GM19468 (cell line): Measurements from ENCODE around the gene SEPTIN12.

Source experiments
- ATAC-seq: cut with Tn5 transposase; IDR thresholded peaks from one replicate; pipeline ENCODE4 v1.9.1; 2021; ENCODE audit warnings: mild to moderate bottlenecking, moderate library complexity, moderate number of reproducible peaks; ENCODE audit not compliant: unreplicated experiment; ENCODE audit errors: extremely low read depth

SEPTIN12 gene

DNA sequence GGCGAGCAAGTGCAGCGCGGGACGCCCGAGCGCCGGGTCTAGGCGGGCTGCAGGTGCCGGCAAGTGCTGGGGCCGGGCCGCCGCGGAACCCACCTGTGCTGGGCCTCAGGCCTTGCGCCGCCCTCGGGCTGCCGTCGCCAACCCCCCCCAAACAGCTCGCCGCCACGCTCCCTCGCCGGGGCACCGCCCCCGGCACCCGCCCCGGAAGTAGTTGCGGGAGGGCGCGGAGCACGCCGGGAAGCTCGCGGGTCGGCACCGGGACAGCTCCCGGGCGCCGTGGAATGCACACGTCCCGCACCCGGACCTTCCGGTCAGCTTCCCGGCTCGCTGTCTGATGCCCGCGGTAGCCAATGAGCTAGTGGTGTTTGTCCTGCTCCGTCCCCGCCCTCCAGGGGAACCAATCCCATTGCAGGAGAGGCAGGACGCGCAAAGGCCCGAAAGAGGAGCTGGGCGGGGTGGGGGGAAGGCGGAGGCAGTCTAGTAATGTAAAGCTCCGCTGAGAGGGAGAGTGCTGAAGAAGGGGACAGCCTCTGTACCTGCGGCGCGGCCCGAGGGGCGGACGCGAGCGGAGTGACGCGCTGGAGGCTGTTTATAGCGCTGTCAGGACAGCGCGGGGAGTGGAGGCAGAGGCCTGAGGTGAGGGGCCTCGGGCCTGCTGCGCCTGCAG, 53.9 kb downstream of the SEPTIN12 start, which contains the start of the genes ANKS3 and DNAAF8:
ANKS3 (minus strand) TSS at position 209 of the 667 bp plus-strand sequence. CDS start 4,122 bp downstream, outside the sequence.
DNAAF8 (plus strand) TSS at position 475 of the 667 bp plus-strand sequence. CDS start 1,978 bp downstream, outside the sequence.
- ATAC-seq = peak; percentile 54

DNA sequence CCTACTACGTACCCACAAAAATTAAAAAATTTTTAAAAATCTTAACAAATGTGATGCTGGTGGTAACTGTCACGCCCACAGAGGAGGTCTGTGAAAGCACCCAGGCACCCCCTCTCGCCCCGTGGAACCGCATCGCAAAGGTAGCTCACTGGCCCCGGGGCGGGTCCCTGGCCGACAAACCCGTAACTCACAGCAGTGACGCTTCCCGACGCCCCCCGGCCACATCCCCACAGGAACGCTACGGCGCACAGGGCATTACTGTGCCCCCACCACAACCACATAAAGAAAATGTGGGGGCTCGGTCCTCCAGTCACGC, 54.4 kb downstream of the SEPTIN12 start:
- no peak for ATAC-seq

DNA sequence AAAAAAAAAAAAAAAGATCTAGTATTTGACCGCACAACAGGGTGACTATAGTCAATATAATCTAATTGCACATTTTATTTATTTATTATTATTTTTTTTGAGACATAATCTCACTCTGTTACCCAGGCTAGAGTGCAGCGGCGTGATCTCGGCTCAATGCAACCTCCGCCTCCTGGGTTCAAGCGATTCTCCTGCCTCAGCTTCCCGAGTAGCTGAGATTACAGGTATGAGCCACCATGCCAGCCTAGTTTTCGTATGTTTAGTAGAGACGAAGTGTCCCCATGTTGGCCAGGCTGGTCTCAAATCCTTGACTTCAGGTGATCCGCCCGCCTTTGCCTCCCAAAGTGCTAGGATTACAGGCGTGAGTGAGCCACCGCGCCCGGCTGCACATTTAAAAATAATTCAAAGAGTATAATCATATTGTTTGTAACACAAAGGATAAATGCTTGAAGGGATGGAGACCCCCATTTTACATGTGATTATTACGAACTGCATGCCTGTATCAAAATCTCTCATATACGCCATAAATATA, 54.9 kb downstream of the SEPTIN12 start:
- no peak for ATAC-seq

DNA sequence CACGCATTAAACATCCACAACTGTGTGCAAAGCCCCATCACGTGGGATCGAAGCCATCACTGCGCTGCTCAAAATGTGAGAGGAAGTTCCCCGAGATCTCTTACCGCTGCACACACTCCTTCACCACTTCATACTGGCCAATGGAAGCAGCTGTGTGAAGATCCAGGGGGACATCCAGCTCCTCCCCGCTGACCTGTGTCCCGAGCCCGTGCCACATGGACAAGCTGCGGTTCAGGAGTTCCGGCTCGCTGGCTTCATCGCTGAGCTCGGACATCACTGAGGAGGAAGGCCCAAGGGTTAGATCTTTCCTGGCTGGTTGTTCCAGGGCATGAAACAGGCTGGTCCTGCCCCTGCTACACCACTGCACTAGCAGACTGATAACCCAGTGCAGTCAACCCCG, 58.3 kb downstream of the SEPTIN12 start:
- ATAC-seq = no peak

DNA sequence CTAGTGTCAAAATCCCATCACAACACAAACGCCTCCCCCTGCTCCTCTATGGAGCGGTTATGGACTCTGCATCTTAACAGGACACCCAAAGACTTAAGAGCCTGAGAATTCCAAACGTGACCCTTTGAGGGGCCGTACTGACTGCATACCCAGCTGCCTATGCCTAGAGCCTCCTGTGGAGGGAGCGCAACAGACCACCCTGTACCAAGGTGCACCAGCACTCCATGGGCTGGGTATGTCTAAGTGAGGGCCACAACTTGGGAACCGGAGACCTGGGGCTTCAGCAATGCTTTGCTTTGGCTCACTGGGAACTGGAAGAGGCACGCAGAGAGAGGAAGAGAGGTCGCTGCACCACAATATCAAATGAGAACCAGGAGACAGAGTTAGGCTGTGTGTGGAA, 59.5 kb downstream of the SEPTIN12 start:
- no peak for ATAC-seq
